ENCODE data around the gene FKBP3. TPM values are rescaled to one million over a fixed set of nuclear protein-coding genes. Genes with fewer than 3 reads are reported as not detected.

FKBP3 gene
- total and polyA plus RNA-seq, 11 donors = 66.8 to 226 (median 99.1) TPM

DNA sequence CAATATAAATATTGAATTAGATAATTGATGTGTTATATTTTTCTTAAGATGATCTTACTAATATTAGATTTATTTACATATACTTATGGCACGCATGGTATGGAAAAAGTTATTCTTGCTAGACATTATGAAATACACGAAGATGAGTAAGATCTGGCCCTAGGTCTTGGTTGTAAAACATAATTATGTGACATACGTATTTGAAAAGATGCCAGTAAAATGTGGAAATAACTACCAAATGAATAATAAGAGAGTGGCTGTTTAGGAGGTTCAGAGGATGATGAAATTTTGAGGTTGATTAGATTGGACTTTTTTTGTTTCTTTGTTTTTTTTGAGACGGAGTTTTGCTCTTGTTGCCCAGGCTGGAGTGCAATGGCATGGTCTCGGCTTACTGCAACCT, 42.8 kb upstream of the FKBP3 start:
- Histone ChIP-seq H3K4me3 (no peak overlapping the region), H3K27ac (no peak overlapping the region), H3K9me3 (no peaks in the 10 kb centered on the region), H3K36me3 (peaks cover 0 to 27% (median 0%) of the 10 kb centered on the region in 9 donors), H3K4me1 (no peaks in the 10 kb centered on the region), H3K27me3 (no peaks in the 10 kb centered on the region)
- intact Hi-C loops (cut with DNase I) = no loop called here
- no peak for DNase-seq
- no peak for ATAC-seq
- WGBS, 4 donors = 90 to 94% (median 92%) methylated on average over 5 of the region's 5 CpGs
- TF ChIP-seq, protein P1, sequence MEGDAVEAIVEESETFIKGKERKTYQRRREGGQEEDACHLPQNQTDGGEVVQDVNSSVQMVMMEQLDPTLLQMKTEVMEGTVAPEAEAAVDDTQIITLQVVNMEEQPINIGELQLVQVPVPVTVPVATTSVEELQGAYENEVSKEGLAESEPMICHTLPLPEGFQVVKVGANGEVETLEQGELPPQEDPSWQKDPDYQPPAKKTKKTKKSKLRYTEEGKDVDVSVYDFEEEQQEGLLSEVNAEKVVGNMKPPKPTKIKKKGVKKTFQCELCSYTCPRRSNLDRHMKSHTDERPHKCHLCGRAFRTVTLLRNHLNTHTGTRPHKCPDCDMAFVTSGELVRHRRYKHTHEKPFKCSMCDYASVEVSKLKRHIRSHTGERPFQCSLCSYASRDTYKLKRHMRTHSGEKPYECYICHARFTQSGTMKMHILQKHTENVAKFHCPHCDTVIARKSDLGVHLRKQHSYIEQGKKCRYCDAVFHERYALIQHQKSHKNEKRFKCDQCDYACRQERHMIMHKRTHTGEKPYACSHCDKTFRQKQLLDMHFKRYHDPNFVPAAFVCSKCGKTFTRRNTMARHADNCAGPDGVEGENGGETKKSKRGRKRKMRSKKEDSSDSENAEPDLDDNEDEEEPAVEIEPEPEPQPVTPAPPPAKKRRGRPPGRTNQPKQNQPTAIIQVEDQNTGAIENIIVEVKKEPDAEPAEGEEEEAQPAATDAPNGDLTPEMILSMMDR (IDR thresholded peaks at IDR 0.05) = no peak
- TF ChIP-seq POLR2A (IDR thresholded peaks at IDR 0.05) = no peak

DNA sequence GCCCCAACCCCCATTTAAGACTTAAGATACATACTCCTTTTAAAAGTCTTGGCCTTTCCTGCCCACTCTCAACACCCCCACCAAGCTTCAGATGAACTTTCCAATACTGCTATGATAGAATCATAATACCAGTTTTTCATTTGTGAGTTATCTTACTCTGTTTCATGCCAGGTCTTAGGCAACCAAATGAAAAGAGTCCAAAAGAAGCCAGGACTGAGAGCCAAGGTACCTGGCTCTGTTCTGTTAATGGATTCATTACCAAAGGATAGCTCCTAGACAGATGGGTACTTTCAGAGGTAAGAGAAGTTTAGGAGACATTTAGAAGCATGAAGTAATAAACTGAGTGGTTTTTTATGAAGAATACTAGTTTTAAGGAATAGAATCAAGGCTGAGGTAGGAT, 35.6 kb upstream of the FKBP3 start:
- Histone ChIP-seq H3K9me3 (no peaks in the 10 kb centered on the region), H3K27me3 (no peaks in the 10 kb centered on the region), H3K4me1 (no peaks in the 10 kb centered on the region), H3K27ac (no peak overlapping the region), H3K4me3 (no peak overlapping the region), H3K36me3 (peaks cover 0 to 53% (median 25%) of the 10 kb centered on the region in 9 donors)
- intact Hi-C loops (cut with DNase I) = no loop called here
- TF ChIP-seq, protein P1 (IDR thresholded peaks at IDR 0.05) = no peak
- no peak for TF ChIP-seq POLR2A (IDR thresholded peaks at IDR 0.05)
- ATAC-seq (no peak), DNase-seq (no peak)

DNA sequence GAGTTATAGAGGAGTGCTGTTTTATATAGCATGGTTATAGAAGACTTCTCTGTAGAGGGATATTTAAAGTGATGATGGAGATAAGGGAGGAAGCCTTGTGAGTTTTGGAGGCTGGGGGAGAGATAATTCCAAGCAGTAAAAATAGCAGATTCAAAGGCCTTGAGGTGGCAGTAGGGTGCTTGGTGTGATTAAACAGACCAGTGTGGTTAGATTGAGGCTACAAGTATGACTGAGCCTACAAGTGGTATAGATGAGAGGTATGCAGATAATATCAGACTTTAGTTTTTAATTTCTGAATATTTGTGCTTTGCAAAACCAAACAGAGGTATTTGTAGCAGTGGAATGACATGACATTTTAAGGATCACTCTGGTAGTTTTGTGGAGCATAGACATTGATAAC, 21.8 kb upstream of the FKBP3 start:
- H3K27me3 ChIP-seq = no peaks in the 10 kb centered on the region
- peaks cover 0 to 10% (median 0%) of the 10 kb centered on the region in 9 donors for H3K36me3 ChIP-seq
- intact Hi-C loops (cut with DNase I) = no loop called here
- TF ChIP-seq POLR2A (IDR thresholded peaks at IDR 0.05) = no peak
- TF ChIP-seq, protein P1 (IDR thresholded peaks at IDR 0.05) = no peak
- DNase-seq (no peak), ATAC-seq (no peak)
- H3K4me3 ChIP-seq = no peak overlapping the region
- no peaks in the 10 kb centered on the region for H3K9me3 ChIP-seq
- peaks cover 0 to 5% (median 0%) of the 10 kb centered on the region in 12 donors for H3K4me1 ChIP-seq
- no peak overlapping the region for H3K27ac ChIP-seq

DNA sequence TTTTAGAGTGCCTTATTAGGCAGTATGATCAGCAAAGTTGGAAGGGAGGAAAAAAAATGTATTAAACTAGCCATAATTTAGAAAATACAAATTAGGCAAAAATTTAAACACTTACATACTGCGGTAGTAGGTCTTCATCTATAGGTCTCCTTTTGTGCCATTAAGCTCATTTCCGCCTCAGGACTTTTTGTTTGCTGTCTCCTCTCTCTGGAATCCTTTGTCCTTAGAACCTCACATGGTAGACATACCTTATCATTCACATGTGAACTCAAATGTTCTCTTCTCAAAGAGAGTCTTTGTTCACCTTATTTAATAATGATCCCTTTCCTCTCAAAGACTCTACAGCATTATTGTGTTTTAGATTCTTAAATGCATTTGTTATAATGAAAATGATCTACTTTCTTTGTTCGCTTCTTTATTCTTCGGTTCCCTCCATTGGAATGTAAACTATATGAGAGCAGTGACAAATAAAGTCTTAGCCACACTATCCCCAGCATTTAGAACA, 16.2 kb upstream of the FKBP3 start:
- intact Hi-C loops (cut with DNase I) = no loop called here
- Histone ChIP-seq H3K9me3 (no peaks in the 10 kb centered on the region), H3K4me1 (peaks cover 0 to 5% (median 0%) of the 10 kb centered on the region in 12 donors), H3K27me3 (no peaks in the 10 kb centered on the region), H3K27ac (no peak overlapping the region), H3K4me3 (no peak overlapping the region), H3K36me3 (peaks cover 0 to 11% (median 4%) of the 10 kb centered on the region in 9 donors)
- DNase-seq = no peak
- ATAC-seq = no peak
- 95 to 97% (median 96%) methylated on average over 4 of the region's 4 CpGs for WGBS, 4 donors
- no peak for TF ChIP-seq POLR2A (IDR thresholded peaks at IDR 0.05)
- TF ChIP-seq, protein P1 (IDR thresholded peaks at IDR 0.05) = no peak
